GM12878 (cell line): Measurements from ENCODE around the gene RWDD1. TPM values are rescaled to one million over a fixed set of nuclear protein-coding genes. Genes with fewer than 3 reads are reported as not detected.

Source experiments
- ATAC-seq: fragments of 200-7000 bp; cut with Tn5 transposase; 3 replicates; pipeline ENCODE4 v1.9.1; 2020; ENCODE audit warnings: mild to moderate bottlenecking, moderate library complexity
- BruUV-seq: library from RNA; stranded (reverse); fragments of 400-500 nt; replicated peaks from 2 replicates; lab custom pipeline; 2021; lab: Mats Ljungman, UMichigan
- CTCF ChIA-PET: fragments of 300-600 bp; sonication (Branson Sonifier 250); formaldehyde crosslinking; extraction: SDS; loops from one replicate; lab custom pipeline; 2021; ENCODE audit warnings: inconsistent platforms; lab: Yijun Ruan, JAX
- POLR2A ChIA-PET: fragments of 350-600 bp; formaldehyde crosslinking; extraction: SDS; loops from one replicate; lab custom pipeline; 2021; ENCODE audit warnings: inconsistent platforms; lab: Charles Lee
- RAD21 ChIA-PET: fragments of 300-600 bp; sonication (Branson Sonifier 250); formaldehyde crosslinking; loops from one replicate; lab custom pipeline; 2023; ENCODE audit warnings: antibody characterized with exemption; ENCODE audit not compliant: unreplicated experiment; lab: Charles Lee
- SMC1A ChIA-PET: fragments of 300-600 bp; sonication (Branson Sonifier 250); formaldehyde crosslinking; loops from one replicate; lab custom pipeline; 2023; ENCODE audit not compliant: unreplicated experiment, uncharacterized antibody; lab: Charles Lee
- DNase-seq: peaks from one replicate; pipeline ENCODE4 v3.0.0-alpha.2; 2011; ENCODE audit warnings: low read depth, low spot score
- FAIRE-seq: peaks from 3 replicates; lab custom pipeline; 2011; peaks lifted over from hg19 to GRCh38; lab: Jason Lieb, UNC
- H2AFZ ChIP-seq: 2 replicates; pipeline ENCODE4 v1.6.0; 2011; ENCODE audit warnings: low read depth, low read length, control low read depth; ENCODE audit not compliant: control insufficient read depth
- H3K27ac ChIP-seq: 2 replicates; pipeline ENCODE4 v1.5.1; 2011; ENCODE audit warnings: control low read depth; ENCODE audit not compliant: control insufficient read depth, insufficient read depth
- H3K27me3 ChIP-seq, 2 experiments: replicated peaks in 1 of 2; 2 replicates each; pipeline versions ENCODE4 v1.6.0 to v1.6.1; 2011; ENCODE audit warnings: low read length in 1 of 2; ENCODE audit not compliant: control insufficient read depth in 2 of 2, insufficient read depth in 2 of 2
- H3K36me3 ChIP-seq, 2 experiments: 2 replicates each; pipeline ENCODE4 v1.5.1; 2011; ENCODE audit warnings: low read length in 1 of 2; ENCODE audit not compliant: control insufficient read depth in 2 of 2, insufficient read depth in 2 of 2
- H3K4me1 ChIP-seq: 2 replicates; pipeline ENCODE4 v1.6.1; 2011; ENCODE audit warnings: mild to moderate bottlenecking, low read length, moderate library complexity, mixed read lengths; ENCODE audit not compliant: control insufficient read depth, insufficient read depth
- H3K4me2 ChIP-seq: 2 replicates; pipeline ENCODE4 v1.6.0; 2011; ENCODE audit warnings: control low read depth; ENCODE audit not compliant: control insufficient read depth, insufficient read depth
- H3K4me3 ChIP-seq: fragments of 200-600 bp; sonication (generic); 2 replicates; pipeline ENCODE4 v1.5.1; 2016
- H3K79me2 ChIP-seq: 2 replicates; pipeline ENCODE4 v1.6.0; 2011; ENCODE audit warnings: low read length; ENCODE audit not compliant: control insufficient read depth, insufficient read depth
- H3K9ac ChIP-seq: 2 replicates; pipeline ENCODE4 v1.8.0; 2011; ENCODE audit warnings: low read length, control low read depth, mixed read lengths; ENCODE audit not compliant: control insufficient read depth, insufficient read depth
- H3K9me3 ChIP-seq: replicated peaks from 3 replicates; pipeline ENCODE4 v1.5.1; 2011; ENCODE audit warnings: mild to moderate bottlenecking, low read length; ENCODE audit not compliant: control insufficient read depth, insufficient read depth
- H4K20me1 ChIP-seq: 2 replicates; pipeline ENCODE4 v1.6.0; 2011; ENCODE audit not compliant: control insufficient read depth, insufficient read depth
- BMI1 ChIP-seq: fragments of 450-650 bp; IDR thresholded peaks from 2 replicates; pipeline ENCODE4 v1.6.1; 2016; ENCODE audit warnings: mild to moderate bottlenecking, moderate library complexity, borderline replicate concordance
- CBX5 ChIP-seq: sonication (generic); IDR thresholded peaks from 2 replicates; pipeline ENCODE4 v1.6.1; 2016; ENCODE audit warnings: low read depth, moderate library complexity, mild to moderate bottlenecking, inconsistent platforms
- CTCF ChIP-seq, 3 experiments: IDR thresholded peaks in 2 of 3; conservative IDR thresholded peaks in 1 of 3; 2 replicates each; pipeline ENCODE4 v1.5.1; 2011; ENCODE audit warnings: low read depth in 3 of 3, low read length in 3 of 3, mild to moderate bottlenecking in 3 of 3, control low read depth in 2 of 3, moderate library complexity in 2 of 3, inconsistent platforms in 1 of 3, mixed read lengths in 1 of 3; ENCODE audit not compliant: control insufficient read depth in 2 of 3, insufficient read depth in 1 of 3; ENCODE audit errors: extremely low read depth in 1 of 3
- E2F8 ChIP-seq: fragments of 450-650 bp; IDR thresholded peaks from 2 replicates; pipeline ENCODE4 v1.6.1; 2018; ENCODE audit warnings: mild to moderate bottlenecking, low read depth, moderate library complexity; ENCODE audit not compliant: partially characterized antibody
- HSF1 ChIP-seq: fragments of 150-350 bp; IDR thresholded peaks from 2 replicates; pipeline ENCODE4 v1.6.1; 2014; ENCODE audit warnings: mild to moderate bottlenecking, low read depth, low read length
- KLF5 ChIP-seq: fragments of 450-650 bp; IDR thresholded peaks from 2 replicates; pipeline ENCODE4 v1.6.1; 2014; ENCODE audit warnings: mild to moderate bottlenecking; ENCODE audit not compliant: partially characterized antibody
- MXI1 ChIP-seq: fragments of 150-350 bp; IDR thresholded peaks from 2 replicates; pipeline ENCODE4 v1.6.1; 2011; ENCODE audit warnings: low read depth, mild to moderate bottlenecking, inconsistent platforms, low read length, improper control_type of control experiment
- NBN ChIP-seq: fragments of 450-650 bp; IDR thresholded peaks from 2 replicates; pipeline ENCODE4 v1.6.1; 2016
- NFYA ChIP-seq: IDR thresholded peaks from 2 replicates; pipeline ENCODE4 v1.6.1; 2011; ENCODE audit warnings: low read depth, mild to moderate bottlenecking, low read length, improper control_type of control experiment, borderline replicate concordance
- PBX3 ChIP-seq: IDR thresholded peaks from 2 replicates; pipeline ENCODE4 v1.6.1; 2011; ENCODE audit warnings: mild to moderate bottlenecking, low read depth, low read length, moderate library complexity; ENCODE audit not compliant: insufficient replicate concordance
- SIN3A ChIP-seq: IDR thresholded peaks from 2 replicates; pipeline ENCODE4 v1.6.1; 2012; ENCODE audit warnings: low read depth, low read length, improper control_type of control experiment
- WRNIP1 ChIP-seq: IDR thresholded peaks from 2 replicates; pipeline ENCODE4 v1.6.1; 2011; ENCODE audit warnings: low read depth, low read length, improper control_type of control experiment, borderline replicate concordance
- WGBS: methylation state at CpG from one replicate; pipeline ENCODE4 v1.1.6; 2016; ENCODE audit warnings: low lambda C conversion rate; ENCODE audit not compliant: insufficient replicate concordance, insufficient coverage; ENCODE audit errors: missing lambda C conversion rate; 5-methylcytosine and 5-hydroxymethylcytosine counted together
- in situ Hi-C: fragments of 300-500 bp; cut with MboI; formaldehyde crosslinking; loops from 9 replicates; pipeline ENCODE4 v1.14.3; 2018; ENCODE audit warnings: mixed read lengths
- intact Hi-C: fragments of 100-400 bp; cut with micrococcal nuclease; formaldehyde crosslinking; loops from one replicate; pipeline ENCODE4 v1.14.2; 2022; ENCODE audit not compliant: unreplicated experiment
- polyA plus RNA-seq, 11 experiments: library from polyadenylated mRNA; depleted of rRNA in 4 of 11; unstranded in 6 of 11; stranded (reverse) in 5 of 11; fragments of >200 nt; fragmentation: Nextera tagmentation in 4 of 11; fragmentation: Illumina TruSeq in 1 of 11; extraction: Ambion mirVana in 4 of 11; extraction: Trizol in 1 of 11; gene quantifications; 1 replicate in 1 of 11; 2 replicates in 10 of 11; pipeline versions ENCODE4 v1.2.1 to v1.2.3, GENCODE V29; 2011 to 2016; ENCODE audit warnings: inconsistent platforms in 2 of 11, missing spikeins in 2 of 11, low read depth in 1 of 11
- total RNA-seq, 4 experiments: library from RNA; depleted of rRNA in 3 of 4; stranded (reverse); fragments of >200 nt in 3 of 4; fragmentation: Illumina TruSeq in 1 of 4; extraction: Trizol in 1 of 4; gene quantifications; 2 replicates each; pipeline versions ENCODE4 v1.2.1 to v1.2.3, GENCODE V29; 2013 to 2021

RWDD1 gene
- total and polyA plus RNA-seq, 10 of the 15 experiments (the other 5 are each of a cell fraction or from before 2014, with no cell fraction given), result 40.1 to 107 (median 65.8) TPM

GRCh38 chr6:116615937-116616736 lies 44.8 kb downstream of the RWDD1 start, which contains the start of gene RSPH4A:
RSPH4A (plus strand) TSS chr6:116616479; CDS start chr6:116616624, 145 bp downstream.
- peak within 1 kb of the TSS; percentile 100 for H3K4me2 ChIP-seq
- FAIRE-seq (peak; percentile 97), DNase-seq (peak; percentile 57), ATAC-seq (peak; percentile 99)
- intact Hi-C loops, result no loop called here
- no peaks in the 10 kb centered on the region for H4K20me1 ChIP-seq
- no peaks in the 10 kb centered on the region for H3K36me3 ChIP-seq
- ChIA-PET SMC1A (interaction anchor here (0.9 to 2.1 kb wide), 2 partner anchors 7 to 78 kb away, joined by 3 to 5 read pairs; no protein-coding TSS in a partner anchor), RAD21 (no interaction called here), POLR2A (no interaction called here), CTCF (interaction anchor here (0.6 to 0.7 kb wide), 2 partner anchors 45 to 610 kb away, joined by 3 read pairs; partner anchors contain the start of gene RWDD1)
- no peak within 1 kb of the TSS for H3K27ac ChIP-seq
- H2AFZ ChIP-seq, result peak within 1 kb of the TSS; percentile 99
- no TSS peak for BruUV-seq
- peak within 1 kb of the TSS; percentile 30; the same call in 1 of the 2 replicates for H3K9ac ChIP-seq
- peaks cover 7% of the 10 kb centered on the region; the same call in 1 of the 2 replicates for H3K4me1 ChIP-seq
- in situ Hi-C loops, result no loop called here
- H3K4me3 ChIP-seq, result peak within 1 kb of the TSS; percentile 86
- under 1% methylated on average over 29 of the region's 29 CpGs for WGBS
- no peaks in the 10 kb centered on the region for H3K9me3 ChIP-seq
- no peaks in the 10 kb centered on the region for H3K79me2 ChIP-seq
- no peaks in the 10 kb centered on the region; a peak in 1 of 4 replicates for H3K27me3 ChIP-seq
- TF ChIP-seq NBN (peak; percentile 49; the same call in 1 of the 2 replicates), PBX3 (peak; percentile 97), E2F8 (no peak), BMI1 (peak; percentile 93), MXI1 (peak; percentile 72), CTCF (IDR thresholded peaks at IDR 0.05 in 2 of 3, conservative IDR thresholded peaks at IDR 0.05 in 1 of 3; ENCODE audit: control insufficient read depth in 2 of 3, extremely low read depth in 1 of 3, insufficient read depth in 1 of 3, low read depth in 3 of 3, low read length in 3 of 3) (no peak), SIN3A (peak; percentile 75; the same call in 1 of the 2 replicates), NFYA (no peak), CBX5 (no peak), HSF1 (no peak), KLF5 (no peak), WRNIP1 (no peak)
